ENCODE data around the gene MARCHF10.
A peak's percentile ranks its signal among the peaks of the same experiment; 100 is the strongest.

The MARCHF10 gene

GRCh38 chr17:62658136-62658920 is 149.8 kb downstream of the MARCHF10 start:
- no peak for DNase-seq (ENCODE audit: low read depth)

GRCh38 chr17:62657690-62658089 is 150.4 kb downstream of the MARCHF10 start:
- no peak for DNase-seq (ENCODE audit: low read depth)

DNA sequence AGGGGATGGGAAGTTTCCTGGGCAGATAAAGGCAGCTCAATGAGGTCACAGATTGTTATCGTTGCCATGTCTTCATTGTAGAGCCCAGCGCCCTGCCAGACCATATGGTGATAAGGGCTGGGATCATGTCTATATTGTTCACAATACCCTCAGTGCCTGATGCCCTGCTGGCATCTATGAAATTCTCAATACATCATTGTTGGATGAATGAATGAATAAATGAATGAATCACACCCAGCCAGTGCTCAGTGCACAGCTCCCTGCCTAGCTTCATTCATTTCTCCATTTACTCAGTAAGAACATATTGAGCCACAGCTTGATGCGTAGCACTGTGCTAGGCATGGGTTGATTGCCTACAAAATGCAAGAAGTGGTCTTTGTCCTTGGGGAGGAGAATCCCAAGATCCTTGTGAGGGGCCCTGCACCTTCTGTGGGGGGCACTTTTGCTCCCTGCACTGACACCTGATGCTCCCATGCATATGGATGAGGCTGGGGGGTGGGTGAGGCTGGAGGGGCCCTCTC is 150.9 kb downstream of the MARCHF10 start:
- DNase-seq (ENCODE audit: low read depth): no peak

DNA sequence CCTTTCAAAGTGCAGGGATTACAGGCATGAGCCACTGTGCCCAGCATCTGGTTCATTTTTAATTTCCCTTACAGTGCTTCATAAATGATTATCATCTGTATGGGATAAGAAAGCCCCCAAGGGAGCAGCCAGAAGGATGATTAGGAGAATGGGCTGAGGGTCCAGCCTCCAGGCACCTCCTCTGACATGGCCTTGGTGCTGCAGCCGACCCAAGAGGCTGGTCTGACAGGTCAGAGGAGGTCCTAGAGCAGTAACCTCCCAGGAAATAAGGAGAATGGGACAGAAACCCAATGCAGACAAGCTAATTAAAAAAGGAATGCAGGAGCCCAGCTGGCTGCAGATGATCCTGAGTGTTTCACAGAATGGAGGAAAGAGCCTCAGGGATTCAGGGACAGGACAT is 151.7 kb downstream of the MARCHF10 start:
- DNase-seq (ENCODE audit: low read depth): no peak

GRCh38 chr17:62655656-62656055 is 152.5 kb downstream of the MARCHF10 start:
- no peak for DNase-seq (ENCODE audit: low read depth)

DNA sequence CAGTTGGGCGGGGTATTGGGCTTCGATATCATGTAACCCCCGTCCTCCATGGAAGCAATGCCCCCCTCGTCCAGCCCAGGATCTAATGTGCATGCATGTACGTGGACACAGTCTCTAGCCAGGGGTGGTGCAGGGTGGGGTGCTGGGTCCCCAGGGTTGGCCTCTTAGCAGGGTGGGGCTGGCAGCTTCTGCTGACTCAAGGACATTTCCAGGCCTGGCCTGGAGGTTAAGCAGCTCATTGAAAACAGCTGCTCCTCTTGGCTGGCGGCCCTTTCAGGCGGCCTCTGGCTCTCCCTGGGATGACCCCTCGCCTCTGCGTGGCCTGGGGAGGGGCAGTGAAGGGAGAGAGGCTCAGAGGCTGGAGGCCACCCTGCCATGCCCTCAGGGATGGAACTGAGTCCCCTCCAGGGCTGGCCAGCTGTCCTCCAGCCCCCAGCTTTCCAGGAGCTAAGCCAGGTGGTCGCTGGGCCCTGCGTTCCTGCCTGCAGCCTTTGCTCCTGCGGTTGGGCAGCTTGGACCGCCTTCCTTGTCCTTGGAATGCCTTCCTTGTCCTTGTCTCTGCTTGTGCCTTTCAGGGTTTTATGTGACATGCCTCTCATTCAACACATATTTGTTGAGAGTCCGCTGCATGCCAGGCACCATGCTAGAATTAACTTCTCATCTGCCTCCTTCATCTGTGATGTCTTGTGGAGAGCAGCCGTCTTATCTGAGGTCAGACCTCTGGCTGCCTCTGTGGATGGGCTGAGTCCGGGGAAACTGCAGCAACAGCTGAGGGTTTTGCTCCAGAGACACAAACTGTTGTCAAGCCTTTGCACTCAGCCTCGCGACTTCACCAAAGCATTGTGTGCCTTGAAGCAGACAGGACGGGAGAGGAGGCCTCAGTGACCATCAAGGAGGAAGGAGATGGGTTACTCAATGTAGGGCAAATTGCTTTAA is 154.0 kb downstream of the MARCHF10 start:
- no peak for DNase-seq (ENCODE audit: low read depth)

DNA sequence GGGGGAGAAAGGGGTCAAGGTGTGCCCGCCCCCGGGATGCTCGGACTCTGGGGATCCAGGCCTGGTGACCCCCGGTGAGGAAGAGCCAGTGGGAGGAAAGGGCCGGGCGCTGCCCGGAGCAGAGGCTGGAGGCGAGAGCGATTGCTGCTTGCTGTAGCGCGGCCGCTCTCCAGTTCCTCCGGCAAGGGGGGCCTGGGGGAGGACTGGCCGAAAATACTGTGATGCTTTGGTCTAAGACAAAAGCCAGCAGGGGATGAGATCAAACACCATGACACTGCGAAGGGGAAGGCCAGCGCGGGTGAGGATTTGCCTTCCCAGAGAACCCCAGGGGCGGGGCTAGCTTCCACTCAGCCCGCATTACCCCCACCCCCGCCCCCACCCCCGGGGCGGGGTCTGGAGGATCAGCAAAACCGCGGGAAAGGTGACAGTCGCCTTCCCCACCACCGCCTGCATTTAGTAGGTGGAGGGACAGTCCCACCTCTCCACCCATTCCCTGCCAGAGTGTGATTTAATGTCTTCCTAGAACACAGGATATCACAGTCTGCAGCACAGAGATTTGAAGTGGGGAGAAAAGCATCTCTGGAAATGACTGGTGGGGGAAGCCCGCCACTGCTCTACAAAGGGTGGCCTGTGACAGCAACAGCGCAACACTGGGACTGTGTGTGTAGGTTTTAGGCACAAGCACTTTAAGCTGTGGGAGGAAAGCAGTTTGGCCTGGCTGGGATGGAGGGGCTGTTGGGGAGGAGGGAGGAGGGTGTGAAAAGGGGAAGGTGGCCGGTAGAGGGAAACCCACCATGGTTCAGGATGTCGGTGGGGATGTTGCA is 154.9 kb downstream of the MARCHF10 start:
- DNase-seq (ENCODE audit: low read depth): peak; percentile 42

GRCh38 chr17:62652251-62653001 is 155.7 kb downstream of the MARCHF10 start:
- DNase-seq (ENCODE audit: low read depth): peak; percentile 16

All from activated T-cell treated with anti-CD3 and anti-CD28 coated beads for 1 hour (primary cell).